ENCODE results near the gene COMMD1.

DNA sequence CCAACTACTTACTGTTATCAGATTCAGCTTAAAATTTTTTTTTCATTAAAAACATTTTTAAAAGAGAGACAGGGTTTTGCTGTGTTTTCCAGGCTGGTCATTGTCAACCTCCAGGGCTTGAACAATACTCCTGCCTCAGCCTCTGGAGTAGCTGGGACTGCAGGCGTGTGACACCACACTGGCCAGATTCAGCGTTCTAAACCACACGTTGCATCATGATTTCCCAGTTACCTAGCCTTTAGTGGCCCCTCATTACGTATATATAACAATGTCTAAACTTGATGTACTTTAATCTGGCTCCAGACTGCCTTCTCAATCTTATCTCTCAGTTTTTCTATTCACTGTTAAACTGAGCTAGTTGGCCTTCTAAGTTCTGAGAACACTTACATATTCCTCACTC is 89.6 kb downstream of the COMMD1 start:
- TF ChIP-seq, protein P1, sequence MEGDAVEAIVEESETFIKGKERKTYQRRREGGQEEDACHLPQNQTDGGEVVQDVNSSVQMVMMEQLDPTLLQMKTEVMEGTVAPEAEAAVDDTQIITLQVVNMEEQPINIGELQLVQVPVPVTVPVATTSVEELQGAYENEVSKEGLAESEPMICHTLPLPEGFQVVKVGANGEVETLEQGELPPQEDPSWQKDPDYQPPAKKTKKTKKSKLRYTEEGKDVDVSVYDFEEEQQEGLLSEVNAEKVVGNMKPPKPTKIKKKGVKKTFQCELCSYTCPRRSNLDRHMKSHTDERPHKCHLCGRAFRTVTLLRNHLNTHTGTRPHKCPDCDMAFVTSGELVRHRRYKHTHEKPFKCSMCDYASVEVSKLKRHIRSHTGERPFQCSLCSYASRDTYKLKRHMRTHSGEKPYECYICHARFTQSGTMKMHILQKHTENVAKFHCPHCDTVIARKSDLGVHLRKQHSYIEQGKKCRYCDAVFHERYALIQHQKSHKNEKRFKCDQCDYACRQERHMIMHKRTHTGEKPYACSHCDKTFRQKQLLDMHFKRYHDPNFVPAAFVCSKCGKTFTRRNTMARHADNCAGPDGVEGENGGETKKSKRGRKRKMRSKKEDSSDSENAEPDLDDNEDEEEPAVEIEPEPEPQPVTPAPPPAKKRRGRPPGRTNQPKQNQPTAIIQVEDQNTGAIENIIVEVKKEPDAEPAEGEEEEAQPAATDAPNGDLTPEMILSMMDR (IDR thresholded peaks at IDR 0.05 in 8 of 11, conservative IDR thresholded peaks at IDR 0.05 in 3 of 11), result no peak
- TF ChIP-seq POLR2AphosphoS5 (IDR thresholded peaks at IDR 0.05) (no peak), POLR2A (IDR thresholded peaks at IDR 0.05) (no peak)
